Measurements from ENCODE around the gene HCFC2.
"Not testable (repeated sequence)": the region's sequence is repeated elsewhere in the genome, so short reads cannot be mapped to it uniquely, and the experiment has no call there.

Gene HCFC2

DNA sequence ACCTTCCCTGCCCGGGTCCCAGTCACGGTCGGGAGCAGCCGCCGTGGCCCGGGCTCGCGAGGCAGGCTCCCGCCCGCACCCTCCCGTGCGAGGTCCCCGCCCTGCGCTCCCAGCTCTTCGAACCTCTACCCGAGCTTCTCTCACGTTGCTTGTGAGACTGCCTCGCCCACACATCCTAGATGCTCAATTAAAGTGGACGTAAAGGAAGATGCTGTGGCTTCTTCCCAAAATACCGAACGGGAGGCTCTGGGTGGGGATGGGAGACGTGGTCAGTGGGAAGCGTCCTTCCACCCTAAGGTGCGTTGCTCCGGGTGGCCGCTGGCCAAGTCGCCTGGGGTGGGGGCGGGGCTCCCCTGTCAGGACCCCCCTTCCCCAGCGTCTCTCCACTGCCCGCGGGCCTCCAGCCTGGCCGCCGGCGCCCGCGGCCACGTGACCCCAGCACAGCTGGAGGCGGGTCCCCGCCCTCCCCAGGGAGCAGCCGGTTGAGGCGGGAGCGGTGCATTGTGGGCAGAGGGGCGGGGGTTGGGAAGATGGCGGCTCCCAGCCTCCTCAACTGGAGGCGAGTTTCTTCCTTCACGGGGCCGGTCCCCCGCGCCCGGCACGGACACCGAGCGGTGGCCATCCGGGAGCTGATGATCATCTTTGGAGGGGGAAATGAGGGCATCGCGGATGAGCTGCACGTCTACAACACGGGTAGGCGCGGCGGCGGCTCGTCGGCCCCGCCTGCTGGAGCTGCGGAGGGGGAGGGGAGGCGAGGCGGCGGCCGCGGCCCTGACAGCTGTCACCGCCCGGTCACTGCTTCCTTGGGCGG, at the start of gene HCFC2:
Gene HCFC2, plus strand, starts transcription at position 501 of the 811 bp plus-strand sequence. Its CDS starts 30 bp downstream, at position 531.
- no peaks in the 10 kb centered on the region for H3K4me1 ChIP-seq (ENCODE audit: insufficient read depth, insufficient read length)

GRCh38 chr12:104021862-104022261, 42.5 kb upstream of the HCFC2 start:
- not testable (repeated sequence) for H3K9ac ChIP-seq (ENCODE audit: insufficient read length, low read depth); DNase-seq (ENCODE audit: low read depth, low spot score); H3K36me3 ChIP-seq (ENCODE audit: insufficient read depth, insufficient read length, low read length); H3K4me1 ChIP-seq (ENCODE audit: insufficient read depth, insufficient read length); H3K4me3 ChIP-seq (ENCODE audit: insufficient read length, low read depth); H3K27me3 ChIP-seq (ENCODE audit: insufficient read depth, insufficient read length)
- H3K9me3 ChIP-seq (ENCODE audit: insufficient read depth, low read length), result peaks cover 13% of the 10 kb centered on the region

More for the DNA sequence above, at the start of gene HCFC2:
- Histone ChIP-seq H3K9ac (ENCODE audit: insufficient read length, low read depth) (peak within 1 kb of the TSS; percentile 93), H3K36me3 (ENCODE audit: insufficient read depth, insufficient read length, low read length) (peaks cover 7% of the 10 kb centered on the region), H3K4me3 (ENCODE audit: insufficient read length, low read depth) (peak within 1 kb of the TSS; percentile 87), H3K27me3 (ENCODE audit: insufficient read depth, insufficient read length) (peaks cover 33% of the 10 kb centered on the region), H3K9me3 (ENCODE audit: insufficient read depth, low read length) (no peaks in the 10 kb centered on the region)
- TF ChIP-seq SUZ12 (IDR thresholded peaks at IDR 0.05; ENCODE audit: extremely low read depth, insufficient read depth, insufficient read length) (no peak), YY1 (IDR thresholded peaks at IDR 0.05; ENCODE audit: insufficient read depth, insufficient read length) (peak; percentile 87)
- peak; percentile 55 for DNase-seq (ENCODE audit: low read depth, low spot score)

DNA sequence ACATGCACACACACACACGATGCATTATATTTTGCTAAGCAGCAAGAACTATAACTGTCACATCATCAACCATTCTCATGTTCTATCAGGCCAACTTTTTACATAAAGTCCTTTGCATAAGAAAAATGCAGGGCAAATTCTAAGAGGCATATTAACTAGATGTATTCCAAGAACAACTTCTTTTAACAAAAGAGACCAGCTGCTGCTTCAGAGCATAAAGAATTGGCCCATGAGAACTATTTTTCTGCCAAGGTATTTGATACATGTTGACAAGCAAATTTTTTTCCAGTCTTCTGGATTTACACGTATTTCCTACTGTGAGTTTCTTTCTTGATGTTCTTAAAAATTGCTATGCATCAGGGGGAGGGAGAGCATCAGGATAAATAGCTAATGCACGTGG, 41.5 kb upstream of the HCFC2 start:
- no peak overlapping the region for H3K9ac ChIP-seq (ENCODE audit: insufficient read length, low read depth)
- H3K4me1 ChIP-seq (ENCODE audit: insufficient read depth, insufficient read length), result no peaks in the 10 kb centered on the region
- peaks cover 13% of the 10 kb centered on the region for H3K9me3 ChIP-seq (ENCODE audit: insufficient read depth, low read length)
- DNase-seq (ENCODE audit: low read depth, low spot score), result no peak
- no peaks in the 10 kb centered on the region for H3K36me3 ChIP-seq (ENCODE audit: insufficient read depth, insufficient read length, low read length)
- H3K27me3 ChIP-seq (ENCODE audit: insufficient read depth, insufficient read length), result no peaks in the 10 kb centered on the region
- no peak for TF ChIP-seq ZNF274 (IDR thresholded peaks at IDR 0.05; ENCODE audit: low read depth, low read length)
- TF ChIP-seq SUZ12 (IDR thresholded peaks at IDR 0.05; ENCODE audit: extremely low read depth, insufficient read depth, insufficient read length), result no peak
- TF ChIP-seq YY1 (IDR thresholded peaks at IDR 0.05; ENCODE audit: insufficient read depth, insufficient read length), result no peak
- H3K4me3 ChIP-seq (ENCODE audit: insufficient read length, low read depth), result no peak overlapping the region

- Histone ChIP-seq H3K4me1 (ENCODE audit: insufficient read depth, insufficient read length) (no peaks in the 10 kb centered on the region), H3K36me3 (ENCODE audit: insufficient read depth, insufficient read length, low read length) (no peaks in the 10 kb centered on the region), H3K9ac (ENCODE audit: insufficient read length, low read depth) (no peak overlapping the region), H3K4me3 (ENCODE audit: insufficient read length, low read depth) (no peak overlapping the region), H3K27me3 (ENCODE audit: insufficient read depth, insufficient read length) (no peaks in the 10 kb centered on the region), H3K9me3 (ENCODE audit: insufficient read depth, low read length) (peaks cover 13% of the 10 kb centered on the region)
- TF ChIP-seq YY1 (IDR thresholded peaks at IDR 0.05; ENCODE audit: insufficient read depth, insufficient read length), result no peak
- no peak for DNase-seq (ENCODE audit: low read depth, low spot score)
Measured at GRCh38 chr12:104023710-104024109, 40.6 kb upstream of the HCFC2 start.

- TF ChIP-seq YY1 (IDR thresholded peaks at IDR 0.05; ENCODE audit: insufficient read depth, insufficient read length), result no peak
- TF ChIP-seq ZNF274 (IDR thresholded peaks at IDR 0.05; ENCODE audit: low read depth, low read length), result no peak
- no peak for TF ChIP-seq SUZ12 (IDR thresholded peaks at IDR 0.05; ENCODE audit: extremely low read depth, insufficient read depth, insufficient read length)
- peaks cover 13% of the 10 kb centered on the region for H3K9me3 ChIP-seq (ENCODE audit: insufficient read depth, low read length)
- no peaks in the 10 kb centered on the region for H3K4me1 ChIP-seq (ENCODE audit: insufficient read depth, insufficient read length)
- no peaks in the 10 kb centered on the region for H3K27me3 ChIP-seq (ENCODE audit: insufficient read depth, insufficient read length)
- no peak overlapping the region for H3K4me3 ChIP-seq (ENCODE audit: insufficient read length, low read depth)
- no peak overlapping the region for H3K9ac ChIP-seq (ENCODE audit: insufficient read length, low read depth)
- no peak for DNase-seq (ENCODE audit: low read depth, low spot score)
- no peaks in the 10 kb centered on the region for H3K36me3 ChIP-seq (ENCODE audit: insufficient read depth, insufficient read length, low read length)
Measured at GRCh38 chr12:104024348-104024747, 40.0 kb upstream of the HCFC2 start.

DNA sequence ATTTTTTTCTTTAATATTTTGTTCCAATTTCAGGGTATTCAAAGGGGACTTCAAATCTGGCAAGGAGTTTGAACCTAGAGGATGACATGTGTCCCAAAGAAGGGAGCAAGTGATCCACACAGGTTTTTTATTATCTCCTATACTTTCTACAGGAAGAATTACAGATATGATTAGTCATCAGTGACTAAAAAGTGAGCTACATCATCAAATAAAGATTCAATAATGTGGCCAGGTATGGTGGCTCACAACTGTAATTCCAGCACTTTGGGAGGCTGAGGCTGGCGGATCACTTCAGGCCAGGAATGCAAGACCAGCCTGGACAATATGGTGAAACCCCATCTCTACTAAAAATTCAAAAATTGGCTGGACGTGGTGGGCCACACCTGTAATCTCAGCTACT, 38.6 kb upstream of the HCFC2 start:
- Histone ChIP-seq H3K27me3 (ENCODE audit: insufficient read depth, insufficient read length) (no peaks in the 10 kb centered on the region), H3K9me3 (ENCODE audit: insufficient read depth, low read length) (peaks cover 13% of the 10 kb centered on the region), H3K9ac (ENCODE audit: insufficient read length, low read depth) (no peak overlapping the region), H3K4me3 (ENCODE audit: insufficient read length, low read depth) (no peak overlapping the region), H3K4me1 (ENCODE audit: insufficient read depth, insufficient read length) (no peaks in the 10 kb centered on the region), H3K36me3 (ENCODE audit: insufficient read depth, insufficient read length, low read length) (no peaks in the 10 kb centered on the region)
- no peak for DNase-seq (ENCODE audit: low read depth, low spot score)
- TF ChIP-seq ZNF274 (IDR thresholded peaks at IDR 0.05; ENCODE audit: low read depth, low read length), result no peak

GRCh38 chr12:104026841-104027599, 37.3 kb upstream of the HCFC2 start:
- H3K27me3 ChIP-seq (ENCODE audit: insufficient read depth, insufficient read length), result no peaks in the 10 kb centered on the region
- H3K9ac ChIP-seq (ENCODE audit: insufficient read length, low read depth), result no peak overlapping the region
- H3K9me3 ChIP-seq (ENCODE audit: insufficient read depth, low read length), result peaks cover 13% of the 10 kb centered on the region
- no peak for DNase-seq (ENCODE audit: low read depth, low spot score)
- no peak for TF ChIP-seq ZNF274 (IDR thresholded peaks at IDR 0.05; ENCODE audit: low read depth, low read length)
- no peak for TF ChIP-seq YY1 (IDR thresholded peaks at IDR 0.05; ENCODE audit: insufficient read depth, insufficient read length)
- TF ChIP-seq SUZ12 (IDR thresholded peaks at IDR 0.05; ENCODE audit: extremely low read depth, insufficient read depth, insufficient read length), result no peak
- no peaks in the 10 kb centered on the region for H3K36me3 ChIP-seq (ENCODE audit: insufficient read depth, insufficient read length, low read length)
- H3K4me3 ChIP-seq (ENCODE audit: insufficient read length, low read depth), result no peak overlapping the region
- no peaks in the 10 kb centered on the region for H3K4me1 ChIP-seq (ENCODE audit: insufficient read depth, insufficient read length)

- not testable (repeated sequence) for H3K9me3 ChIP-seq (ENCODE audit: insufficient read depth, low read length); DNase-seq (ENCODE audit: low read depth, low spot score); H3K4me3 ChIP-seq (ENCODE audit: insufficient read length, low read depth); H3K4me1 ChIP-seq (ENCODE audit: insufficient read depth, insufficient read length); H3K9ac ChIP-seq (ENCODE audit: insufficient read length, low read depth); H3K36me3 ChIP-seq (ENCODE audit: insufficient read depth, insufficient read length, low read length); H3K27me3 ChIP-seq (ENCODE audit: insufficient read depth, insufficient read length)
Measured at GRCh38 chr12:104030596-104030995, 33.7 kb upstream of the HCFC2 start.

DNA sequence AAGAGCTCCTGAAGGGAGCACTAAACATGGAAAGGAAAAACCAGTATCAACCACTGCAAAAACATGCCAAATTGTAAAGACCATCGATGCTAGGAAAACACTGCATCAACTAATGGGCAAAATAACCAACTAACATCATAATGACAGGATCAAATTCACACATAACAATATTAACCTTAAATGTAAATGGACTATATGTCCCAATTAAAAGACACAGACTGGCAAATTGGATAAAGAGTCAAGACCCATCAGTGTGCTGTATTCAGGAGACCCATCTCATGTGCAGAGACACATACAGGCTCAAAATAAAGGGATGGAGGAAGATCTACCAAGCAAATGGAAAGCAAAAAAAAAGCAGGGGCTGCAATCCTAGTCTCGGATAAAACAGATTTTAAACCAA, 28.2 kb upstream of the HCFC2 start:
- not testable (repeated sequence) for H3K9ac ChIP-seq (ENCODE audit: insufficient read length, low read depth); H3K9me3 ChIP-seq (ENCODE audit: insufficient read depth, low read length); H3K4me1 ChIP-seq (ENCODE audit: insufficient read depth, insufficient read length); H3K4me3 ChIP-seq (ENCODE audit: insufficient read length, low read depth); H3K36me3 ChIP-seq (ENCODE audit: insufficient read depth, insufficient read length, low read length); DNase-seq (ENCODE audit: low read depth, low spot score); H3K27me3 ChIP-seq (ENCODE audit: insufficient read depth, insufficient read length)

DNA sequence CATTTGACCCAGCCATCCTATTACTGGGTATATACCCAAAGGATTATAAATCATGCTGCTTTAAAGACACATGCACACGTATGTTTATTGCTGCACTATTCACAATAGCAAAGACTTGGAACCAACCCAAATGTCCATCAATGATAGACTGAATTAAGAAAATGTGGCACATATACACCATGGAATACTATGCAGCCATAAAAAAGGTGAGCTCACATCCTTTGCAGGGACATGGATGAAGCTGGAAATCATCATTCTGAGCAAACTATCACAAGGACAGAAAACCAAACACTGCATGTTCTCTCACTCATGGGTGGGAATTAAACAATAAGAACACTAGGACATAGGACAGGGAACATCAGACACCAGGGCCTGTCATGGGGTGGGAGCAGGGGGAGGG, 24.6 kb upstream of the HCFC2 start:
- not testable (repeated sequence) for H3K36me3 ChIP-seq (ENCODE audit: insufficient read depth, insufficient read length, low read length); H3K9ac ChIP-seq (ENCODE audit: insufficient read length, low read depth); H3K4me1 ChIP-seq (ENCODE audit: insufficient read depth, insufficient read length); DNase-seq (ENCODE audit: low read depth, low spot score); H3K9me3 ChIP-seq (ENCODE audit: insufficient read depth, low read length); H3K4me3 ChIP-seq (ENCODE audit: insufficient read length, low read depth); H3K27me3 ChIP-seq (ENCODE audit: insufficient read depth, insufficient read length)
